ENCODE results near the gene CHTF18.

GRCh38 chr16:798666-799065 is 10.2 kb downstream of the CHTF18 start:
- TF ChIP-seq CTCF (IDR thresholded peaks at IDR 0.05; ENCODE audit: low read depth, low read length, poor library complexity, severe bottlenecking) (no peak), EZH2phosphoT487 (IDR thresholded peaks at IDR 0.05; ENCODE audit: borderline replicate concordance, low read length) (no peak)
